ENCODE results near the gene VSNL1. TPM values are rescaled to one million over a fixed set of nuclear protein-coding genes. Genes with fewer than 3 reads are reported as not detected.

VSNL1 gene
- total and polyA plus RNA-seq, 10 of the 15 experiments (the other 5 are each of a cell fraction or from before 2014, with no cell fraction given): 0.04 to 0.30 (median 0.12) TPM; not detected in 4

DNA sequence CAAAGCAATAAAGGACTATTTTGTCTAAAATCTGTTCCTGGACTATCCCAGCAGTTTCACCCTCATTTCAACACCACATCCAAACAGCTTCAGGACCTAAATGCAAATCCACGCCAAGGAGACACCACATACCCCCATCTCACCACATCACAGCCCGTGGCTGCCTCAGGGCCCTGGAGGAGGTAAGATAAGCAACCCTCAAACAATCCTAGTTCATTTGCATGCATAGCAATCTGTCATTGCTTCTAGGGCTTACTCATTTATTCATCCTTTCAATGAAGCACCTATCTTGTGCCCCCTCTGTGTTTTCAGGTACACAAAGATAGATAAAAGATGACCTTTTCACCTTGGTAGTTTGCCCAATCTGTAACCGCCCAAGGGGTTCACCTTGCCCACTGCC is 86.5 kb downstream of the VSNL1 start:
- no peak overlapping the region for H3K4me2 ChIP-seq (ENCODE audit: control insufficient read depth, insufficient read depth)

More for the DNA sequence above, 86.5 kb downstream of the VSNL1 start:
- SMC1A ChIA-PET (ENCODE audit: uncharacterized antibody, unreplicated experiment): interaction anchor here (2.1 kb wide), 1 partner anchor 20 kb away, joined by 4 read pairs; no protein-coding TSS in a partner anchor
- 0% methylated on average over 3 of the region's 3 CpGs for WGBS (ENCODE audit: insufficient coverage, insufficient replicate concordance, low lambda C conversion rate, missing lambda C conversion rate)
- RAD21 ChIA-PET (ENCODE audit: unreplicated experiment): no interaction called here
- POLR2A ChIA-PET: no interaction called here
- H3K36me3 ChIP-seq (ENCODE audit: control insufficient read depth in 2 of 2, insufficient read depth in 2 of 2, low read length in 1 of 2): no peaks in the 10 kb centered on the region
- no peak for FAIRE-seq
- no peaks in the 10 kb centered on the region for H3K27me3 ChIP-seq (replicated peaks in 1 of 2; ENCODE audit: control insufficient read depth in 2 of 2, insufficient read depth in 2 of 2, low read length in 1 of 2)
- intact Hi-C loops (cut with micrococcal nuclease; ENCODE audit: unreplicated experiment): no loop called here
- no peak overlapping the region for H3K4me3 ChIP-seq
- no peaks in the 10 kb centered on the region for H4K20me1 ChIP-seq (ENCODE audit: control insufficient read depth, insufficient read depth)
- in situ Hi-C loops (cut with MboI): no loop called here
- no peaks in the 10 kb centered on the region for H3K9me3 ChIP-seq (replicated peaks; ENCODE audit: control insufficient read depth, insufficient read depth, low read length)
- DNase-seq (ENCODE audit: low read depth, low spot score): no peak
- H2AFZ ChIP-seq (ENCODE audit: control insufficient read depth, low read depth, low read length): no peak overlapping the region
- no TSS peak for BruUV-seq (replicated peaks)
- no peaks in the 10 kb centered on the region for H3K79me2 ChIP-seq (ENCODE audit: control insufficient read depth, insufficient read depth, low read length)
- H3K9ac ChIP-seq (ENCODE audit: control insufficient read depth, insufficient read depth, low read length): no peak overlapping the region
- H3K27ac ChIP-seq (ENCODE audit: control insufficient read depth, insufficient read depth): no peak overlapping the region
- CTCF ChIA-PET: interaction anchor here (3.5 kb wide), 1 partner anchor 19 kb away, joined by 25 read pairs; no protein-coding TSS in a partner anchor
- no peak for TF ChIP-seq HDAC2 (IDR thresholded peaks at IDR 0.05)
- TF ChIP-seq, protein P1, sequence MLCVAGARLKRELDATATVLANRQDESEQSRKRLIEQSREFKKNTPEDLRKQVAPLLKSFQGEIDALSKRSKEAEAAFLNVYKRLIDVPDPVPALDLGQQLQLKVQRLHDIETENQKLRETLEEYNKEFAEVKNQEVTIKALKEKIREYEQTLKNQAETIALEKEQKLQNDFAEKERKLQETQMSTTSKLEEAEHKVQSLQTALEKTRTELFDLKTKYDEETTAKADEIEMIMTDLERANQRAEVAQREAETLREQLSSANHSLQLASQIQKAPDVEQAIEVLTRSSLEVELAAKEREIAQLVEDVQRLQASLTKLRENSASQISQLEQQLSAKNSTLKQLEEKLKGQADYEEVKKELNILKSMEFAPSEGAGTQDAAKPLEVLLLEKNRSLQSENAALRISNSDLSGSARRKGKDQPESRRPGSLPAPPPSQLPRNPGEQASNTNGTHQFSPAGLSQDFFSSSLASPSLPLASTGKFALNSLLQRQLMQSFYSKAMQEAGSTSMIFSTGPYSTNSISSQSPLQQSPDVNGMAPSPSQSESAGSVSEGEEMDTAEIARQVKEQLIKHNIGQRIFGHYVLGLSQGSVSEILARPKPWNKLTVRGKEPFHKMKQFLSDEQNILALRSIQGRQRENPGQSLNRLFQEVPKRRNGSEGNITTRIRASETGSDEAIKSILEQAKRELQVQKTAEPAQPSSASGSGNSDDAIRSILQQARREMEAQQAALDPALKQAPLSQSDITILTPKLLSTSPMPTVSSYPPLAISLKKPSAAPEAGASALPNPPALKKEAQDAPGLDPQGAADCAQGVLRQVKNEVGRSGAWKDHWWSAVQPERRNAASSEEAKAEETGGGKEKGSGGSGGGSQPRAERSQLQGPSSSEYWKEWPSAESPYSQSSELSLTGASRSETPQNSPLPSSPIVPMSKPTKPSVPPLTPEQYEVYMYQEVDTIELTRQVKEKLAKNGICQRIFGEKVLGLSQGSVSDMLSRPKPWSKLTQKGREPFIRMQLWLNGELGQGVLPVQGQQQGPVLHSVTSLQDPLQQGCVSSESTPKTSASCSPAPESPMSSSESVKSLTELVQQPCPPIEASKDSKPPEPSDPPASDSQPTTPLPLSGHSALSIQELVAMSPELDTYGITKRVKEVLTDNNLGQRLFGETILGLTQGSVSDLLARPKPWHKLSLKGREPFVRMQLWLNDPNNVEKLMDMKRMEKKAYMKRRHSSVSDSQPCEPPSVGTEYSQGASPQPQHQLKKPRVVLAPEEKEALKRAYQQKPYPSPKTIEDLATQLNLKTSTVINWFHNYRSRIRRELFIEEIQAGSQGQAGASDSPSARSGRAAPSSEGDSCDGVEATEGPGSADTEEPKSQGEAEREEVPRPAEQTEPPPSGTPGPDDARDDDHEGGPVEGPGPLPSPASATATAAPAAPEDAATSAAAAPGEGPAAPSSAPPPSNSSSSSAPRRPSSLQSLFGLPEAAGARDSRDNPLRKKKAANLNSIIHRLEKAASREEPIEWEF (IDR thresholded peaks at IDR 0.05; ENCODE audit: insufficient replicate concordance, low read depth, low read length): no peak
- TF ChIP-seq LARP7 (IDR thresholded peaks at IDR 0.05): no peak
- TF ChIP-seq, protein P2, sequence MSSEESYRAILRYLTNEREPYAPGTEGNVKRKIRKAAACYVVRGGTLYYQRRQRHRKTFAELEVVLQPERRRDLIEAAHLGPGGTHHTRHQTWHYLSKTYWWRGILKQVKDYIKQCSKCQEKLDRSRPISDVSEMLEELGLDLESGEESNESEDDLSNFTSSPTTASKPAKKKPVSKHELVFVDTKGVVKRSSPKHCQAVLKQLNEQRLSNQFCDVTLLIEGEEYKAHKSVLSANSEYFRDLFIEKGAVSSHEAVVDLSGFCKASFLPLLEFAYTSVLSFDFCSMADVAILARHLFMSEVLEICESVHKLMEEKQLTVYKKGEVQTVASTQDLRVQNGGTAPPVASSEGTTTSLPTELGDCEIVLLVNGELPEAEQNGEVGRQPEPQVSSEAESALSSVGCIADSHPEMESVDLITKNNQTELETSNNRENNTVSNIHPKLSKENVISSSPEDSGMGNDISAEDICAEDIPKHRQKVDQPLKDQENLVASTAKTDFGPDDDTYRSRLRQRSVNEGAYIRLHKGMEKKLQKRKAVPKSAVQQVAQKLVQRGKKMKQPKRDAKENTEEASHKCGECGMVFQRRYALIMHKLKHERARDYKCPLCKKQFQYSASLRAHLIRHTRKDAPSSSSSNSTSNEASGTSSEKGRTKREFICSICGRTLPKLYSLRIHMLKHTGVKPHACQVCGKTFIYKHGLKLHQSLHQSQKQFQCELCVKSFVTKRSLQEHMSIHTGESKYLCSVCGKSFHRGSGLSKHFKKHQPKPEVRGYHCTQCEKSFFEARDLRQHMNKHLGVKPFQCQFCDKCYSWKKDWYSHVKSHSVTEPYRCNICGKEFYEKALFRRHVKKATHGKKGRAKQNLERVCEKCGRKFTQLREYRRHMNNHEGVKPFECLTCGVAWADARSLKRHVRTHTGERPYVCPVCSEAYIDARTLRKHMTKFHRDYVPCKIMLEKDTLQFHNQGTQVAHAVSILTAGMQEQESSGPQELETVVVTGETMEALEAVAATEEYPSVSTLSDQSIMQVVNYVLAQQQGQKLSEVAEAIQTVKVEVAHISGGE (CRISPR knock-in tag; IDR thresholded peaks at IDR 0.05): no peak
- no peak for TF ChIP-seq BRCA1 (IDR thresholded peaks at IDR 0.05; ENCODE audit: low read depth, low read length)
- no peak for TF ChIP-seq STAT1 (conservative IDR thresholded peaks at IDR 0.05)
- no peak for TF ChIP-seq ATF7 (IDR thresholded peaks at IDR 0.05; ENCODE audit: low read depth)
- H3K4me1 ChIP-seq (ENCODE audit: control insufficient read depth, insufficient read depth, low read length): no peaks in the 10 kb centered on the region
- no peak for ATAC-seq

Data from GM12878 (cell line).